Esophagus muscularis mucosa (tissue), 4 donors: ENCODE results near the gene RBM17.

Experiments used
- CTCF ChIP-seq, 3 experiments: fragments of 200-600 bp in 2 of 3; fragments of 450-650 bp in 1 of 3; sonication (generic) in 2 of 3; IDR thresholded peaks; one replicate each; pipeline ENCODE4 v1.5.1; 2017 to 2019; ENCODE audit warnings: antibody characterized with exemption in 3 of 3, mild to moderate bottlenecking in 2 of 3, moderate library complexity in 1 of 3
- EP300 ChIP-seq: sonication (generic); formaldehyde crosslinking; IDR thresholded peaks from one replicate; pipeline ENCODE4 v1.6.1; 2017; ENCODE audit warnings: antibody characterized with exemption
- POLR2A ChIP-seq: fragments of 450-650 bp; IDR thresholded peaks from one replicate; pipeline ENCODE4 v1.6.1; 2017; ENCODE audit warnings: antibody characterized with exemption, moderate library complexity, mild to moderate bottlenecking, low read depth
- POLR2AphosphoS5 ChIP-seq, 2 donors: sonication (generic); formaldehyde crosslinking; IDR thresholded peaks; one replicate each; pipeline ENCODE4 v1.6.1; 2017; ENCODE audit warnings: antibody characterized with exemption in 2 of 2

- TF ChIP-seq CTCF (IDR thresholded peaks at IDR 0.05), result no peak
- TF ChIP-seq EP300, result no peak
- TF ChIP-seq POLR2A, result no peak
- TF ChIP-seq POLR2AphosphoS5 (IDR thresholded peaks at IDR 0.05), result no peak
These were observed 50.6 kb downstream of the RBM17 start for GRCh38 chr10:6139470-6139869.
